HEK293 (cell line): ENCODE results near the gene PSMB1.

Experiments
- CTCF ChIA-PET: fragments of 350-600 bp; formaldehyde crosslinking; extraction: SDS; loops from one replicate; lab custom pipeline; 2021; ENCODE audit warnings: antibody characterized with exemption; lab: Yijun Ruan, JAX
- POLR2A ChIA-PET: fragments of 300-600 bp; formaldehyde crosslinking; extraction: SDS; loops from one replicate; lab custom pipeline; 2020; ENCODE audit warnings: antibody characterized with exemption, inconsistent platforms; lab: Yijun Ruan, JAX
- H3K27ac ChIP-seq: fragments of 200-500 bp; sonication (Bioruptor generic); 2 replicates; pipeline ENCODE4 v1.5.1; 2014; ENCODE audit warnings: low read depth, low read length, control low read depth, inconsistent platforms; ENCODE audit errors: extremely low read depth
- H3K36me3 ChIP-seq, 2 experiments: fragments of 200-500 bp in 1 of 2; sonication (Bioruptor generic) in 1 of 2; 1 replicate in 1 of 2; 2 replicates in 1 of 2; pipeline ENCODE4 v1.5.1; 2014 to 2017; ENCODE audit warnings: inconsistent platforms in 2 of 2, low read length in 2 of 2; ENCODE audit not compliant: control insufficient read depth in 2 of 2, insufficient read depth in 1 of 2
- H3K4me1 ChIP-seq: fragments of 200-500 bp; sonication (Bioruptor generic); 2 replicates; pipeline ENCODE4 v1.5.1; 2014; ENCODE audit warnings: mild to moderate bottlenecking, low read length, inconsistent platforms; ENCODE audit not compliant: control insufficient read depth, insufficient read depth
- H3K4me3 ChIP-seq: 2 replicates; pipeline ENCODE4 v1.5.1; 2011; ENCODE audit warnings: low read depth, mild to moderate bottlenecking, control low read depth, low read length, moderate library complexity
- H3K9me3 ChIP-seq: fragments of 200-500 bp; sonication (Bioruptor generic); 2 replicates; pipeline ENCODE4 v1.5.1; 2014; ENCODE audit warnings: low read depth, low read length, inconsistent platforms; ENCODE audit not compliant: control insufficient read depth, insufficient read depth
- BCL11B ChIP-seq: fragments of 450-650 bp; formaldehyde crosslinking; IDR thresholded peaks from 2 replicates; pipeline ENCODE4 v1.5.1; 2016; ENCODE audit warnings: low read depth, missing biosample characterization, missing genetic modification characterization
- BCL6B ChIP-seq: fragments of 450-650 bp; formaldehyde crosslinking; IDR thresholded peaks from 2 replicates; pipeline ENCODE4 v1.5.1; 2017; ENCODE audit warnings: missing biosample characterization, missing genetic modification characterization
- HOXA7 ChIP-seq: sonication (generic); formaldehyde crosslinking; IDR thresholded peaks from 2 replicates; pipeline ENCODE4 v1.8.1; 2022; ENCODE audit warnings: missing genetic modification reagents, borderline replicate concordance
- HOXC10 ChIP-seq: sonication (generic); formaldehyde crosslinking; IDR thresholded peaks from 2 replicates; pipeline ENCODE4 v1.8.1; 2023; ENCODE audit warnings: mild to moderate bottlenecking, missing genetic modification reagents
- IKZF3 ChIP-seq: fragments of 450-650 bp; IDR thresholded peaks from 2 replicates; pipeline ENCODE4 v1.5.0; 2018; ENCODE audit warnings: missing biosample characterization, mild to moderate bottlenecking, missing genetic modification characterization, moderate library complexity
- KLF9 ChIP-seq: fragments of 450-650 bp; formaldehyde crosslinking; IDR thresholded peaks from 2 replicates; pipeline ENCODE4 v1.5.1; 2016; ENCODE audit warnings: missing biosample characterization, missing genetic modification characterization, low read depth
- ZBTB17 ChIP-seq: fragments of 450-650 bp; formaldehyde crosslinking; IDR thresholded peaks from 2 replicates; pipeline ENCODE4 v1.5.1; 2016; ENCODE audit warnings: missing biosample characterization, missing genetic modification characterization
- ZFP3 ChIP-seq: fragments of 450-650 bp; formaldehyde crosslinking; IDR thresholded peaks from 2 replicates; pipeline ENCODE4 v1.5.1; 2016; ENCODE audit warnings: low read depth, missing biosample characterization, missing genetic modification characterization
- ZNF112 ChIP-seq: fragments of 450-650 bp; formaldehyde crosslinking; IDR thresholded peaks from 2 replicates; pipeline ENCODE4 v1.5.0; 2017; ENCODE audit warnings: missing biosample characterization, missing genetic modification characterization
- ZNF133 ChIP-seq: fragments of 450-650 bp; formaldehyde crosslinking; IDR thresholded peaks from 2 replicates; pipeline ENCODE4 v1.5.1; 2016; ENCODE audit warnings: missing biosample characterization, missing genetic modification characterization
- ZNF221 ChIP-seq: fragments of 450-650 bp; formaldehyde crosslinking; IDR thresholded peaks from 2 replicates; pipeline ENCODE4 v1.5.1; 2017; ENCODE audit warnings: missing biosample characterization, missing genetic modification characterization, borderline replicate concordance
- ZNF23 ChIP-seq: fragments of 450-650 bp; formaldehyde crosslinking; IDR thresholded peaks from 2 replicates; pipeline ENCODE4 v1.5.1; 2016; ENCODE audit warnings: missing biosample characterization, missing genetic modification characterization, borderline replicate concordance
- ZNF324 ChIP-seq: fragments of 450-650 bp; formaldehyde crosslinking; IDR thresholded peaks from 2 replicates; pipeline ENCODE4 v1.5.1; 2016; ENCODE audit warnings: missing biosample characterization, missing genetic modification characterization
- ZNF473 ChIP-seq: fragments of 450-650 bp; formaldehyde crosslinking; IDR thresholded peaks from 2 replicates; pipeline ENCODE4 v1.5.1; 2017; ENCODE audit warnings: missing biosample characterization, missing genetic modification characterization
- ZNF48 ChIP-seq: fragments of 450-650 bp; formaldehyde crosslinking; IDR thresholded peaks from 2 replicates; pipeline ENCODE4 v1.5.1; 2016; ENCODE audit warnings: missing biosample characterization, missing genetic modification characterization
- ZNF548 ChIP-seq: fragments of 450-650 bp; formaldehyde crosslinking; IDR thresholded peaks from 2 replicates; pipeline ENCODE4 v1.5.1; 2016; ENCODE audit warnings: missing biosample characterization, missing genetic modification characterization
- ZNF571 ChIP-seq: fragments of 450-650 bp; formaldehyde crosslinking; IDR thresholded peaks from 2 replicates; pipeline ENCODE4 v1.5.0; 2017; ENCODE audit warnings: missing biosample characterization, missing genetic modification characterization
- ZNF585B ChIP-seq: fragments of 450-650 bp; formaldehyde crosslinking; IDR thresholded peaks from 2 replicates; pipeline ENCODE4 v1.5.1; 2016; ENCODE audit warnings: missing biosample characterization, missing genetic modification characterization
- ZNF670 ChIP-seq: fragments of 450-650 bp; formaldehyde crosslinking; IDR thresholded peaks from 2 replicates; pipeline ENCODE4 v1.5.1; 2016; ENCODE audit warnings: missing biosample characterization, missing genetic modification characterization, low read depth
- ZNF692 ChIP-seq: fragments of 450-650 bp; formaldehyde crosslinking; IDR thresholded peaks from 2 replicates; pipeline ENCODE4 v1.5.1; 2016; ENCODE audit warnings: missing biosample characterization, missing genetic modification characterization
- ZNF768 ChIP-seq: fragments of 450-650 bp; formaldehyde crosslinking; IDR thresholded peaks from 2 replicates; pipeline ENCODE4 v1.5.1; 2018; ENCODE audit warnings: missing biosample characterization, mild to moderate bottlenecking, missing genetic modification characterization
- ZNF843 ChIP-seq: fragments of 450-650 bp; formaldehyde crosslinking; IDR thresholded peaks from 2 replicates; pipeline ENCODE4 v1.5.1; 2016; ENCODE audit warnings: missing biosample characterization, missing genetic modification characterization
- ZSCAN18 ChIP-seq: fragments of 450-650 bp; formaldehyde crosslinking; IDR thresholded peaks from 2 replicates; pipeline ENCODE4 v1.5.1; 2016; ENCODE audit warnings: missing biosample characterization, missing genetic modification characterization
- TF ChIP-seq, protein P1 (sequence below): fragments of 450-650 bp; IDR thresholded peaks from 2 replicates; pipeline ENCODE4 v1.5.1; 2018; ENCODE audit warnings: missing biosample characterization, mild to moderate bottlenecking, missing genetic modification characterization

PSMB1 gene

GRCh38 chr6:170572704-170573466 is 19.8 kb upstream of the PSMB1 start:
- H3K4me3 ChIP-seq = no peak overlapping the region
- POLR2A ChIA-PET = no interaction called here
- no peaks in the 10 kb centered on the region for H3K4me1 ChIP-seq
- H3K27ac ChIP-seq = no peak overlapping the region
- H3K36me3 ChIP-seq = peaks cover 54 to 93% of the 10 kb centered on the region in 2 experiments
- no peak for TF ChIP-seq ZSCAN18 (tag by site-specific recombination)
- TF ChIP-seq ZNF221 (tag by site-specific recombination) = no peak
- no peak for TF ChIP-seq ZNF692
- TF ChIP-seq ZBTB17 (tag by site-specific recombination) = no peak
- no peak for TF ChIP-seq IKZF3 (tag by site-specific recombination)
- TF ChIP-seq ZNF324 (tag by site-specific recombination) = no peak
- no peak for TF ChIP-seq ZNF548 (tag by site-specific recombination)
- no peak for TF ChIP-seq ZNF112 (tag by site-specific recombination)
- TF ChIP-seq ZNF473 (tag by site-specific recombination) = no peak
- TF ChIP-seq ZNF670 (tag by site-specific recombination) = no peak
- no peaks in the 10 kb centered on the region for H3K9me3 ChIP-seq
- CTCF ChIA-PET = interaction anchor here (0.8 to 1.5 kb wide), 2 partner anchors 11 to 36 kb away, joined by 3 to 4 read pairs; no protein-coding TSS in a partner anchor

- H3K4me3 ChIP-seq = no peak overlapping the region
- H3K4me1 ChIP-seq = no peaks in the 10 kb centered on the region
- ChIA-PET CTCF (interaction anchor here (1.1 to 1.2 kb wide), 2 partner anchors 10 to 35 kb away, joined by 3 read pairs; no protein-coding TSS in a partner anchor), POLR2A (no interaction called here)
- H3K9me3 ChIP-seq = no peaks in the 10 kb centered on the region
- H3K36me3 ChIP-seq = peaks cover 73 to 93% of the 10 kb centered on the region in 2 experiments
- H3K27ac ChIP-seq = no peak overlapping the region
- no peak for TF ChIP-seq ZNF133
- no peak for TF ChIP-seq KLF9 (tag by site-specific recombination)
- no peak for TF ChIP-seq HOXC10 (CRISPR knock-in tag)
- TF ChIP-seq, protein P1, sequence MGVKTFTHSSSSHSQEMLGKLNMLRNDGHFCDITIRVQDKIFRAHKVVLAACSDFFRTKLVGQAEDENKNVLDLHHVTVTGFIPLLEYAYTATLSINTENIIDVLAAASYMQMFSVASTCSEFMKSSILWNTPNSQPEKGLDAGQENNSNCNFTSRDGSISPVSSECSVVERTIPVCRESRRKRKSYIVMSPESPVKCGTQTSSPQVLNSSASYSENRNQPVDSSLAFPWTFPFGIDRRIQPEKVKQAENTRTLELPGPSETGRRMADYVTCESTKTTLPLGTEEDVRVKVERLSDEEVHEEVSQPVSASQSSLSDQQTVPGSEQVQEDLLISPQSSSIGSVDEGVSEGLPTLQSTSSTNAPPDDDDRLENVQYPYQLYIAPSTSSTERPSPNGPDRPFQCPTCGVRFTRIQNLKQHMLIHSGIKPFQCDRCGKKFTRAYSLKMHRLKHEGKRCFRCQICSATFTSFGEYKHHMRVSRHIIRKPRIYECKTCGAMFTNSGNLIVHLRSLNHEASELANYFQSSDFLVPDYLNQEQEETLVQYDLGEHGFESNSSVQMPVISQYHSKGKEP (tag by site-specific recombination) = no peak
- no peak for TF ChIP-seq BCL11B (tag by site-specific recombination)
- TF ChIP-seq HOXA7 (CRISPR knock-in tag) = no peak
- TF ChIP-seq ZNF571 (tag by site-specific recombination) = no peak
- TF ChIP-seq ZNF843 (tag by site-specific recombination) = no peak
- TF ChIP-seq BCL6B (tag by site-specific recombination) = no peak
- no peak for TF ChIP-seq ZFP3 (tag by site-specific recombination)
- TF ChIP-seq ZNF548 (tag by site-specific recombination) = no peak
- TF ChIP-seq ZNF768 (tag by site-specific recombination) = no peak
- no peak for TF ChIP-seq ZNF48
- no peak for TF ChIP-seq ZNF585B (tag by site-specific recombination)
- no peak for TF ChIP-seq ZNF692
- TF ChIP-seq ZNF23 = no peak
These were observed 11.9 kb upstream of the PSMB1 start for GRCh38 chr6:170564936-170565530.
